ELR (cell line): ENCODE results near the gene FAM234B.

Experiments
- DNase-seq: peaks from one replicate; pipeline ENCODE4 v3.0.0-alpha.2; 2015; ENCODE audit warnings: low read depth

Gene FAM234B

DNA sequence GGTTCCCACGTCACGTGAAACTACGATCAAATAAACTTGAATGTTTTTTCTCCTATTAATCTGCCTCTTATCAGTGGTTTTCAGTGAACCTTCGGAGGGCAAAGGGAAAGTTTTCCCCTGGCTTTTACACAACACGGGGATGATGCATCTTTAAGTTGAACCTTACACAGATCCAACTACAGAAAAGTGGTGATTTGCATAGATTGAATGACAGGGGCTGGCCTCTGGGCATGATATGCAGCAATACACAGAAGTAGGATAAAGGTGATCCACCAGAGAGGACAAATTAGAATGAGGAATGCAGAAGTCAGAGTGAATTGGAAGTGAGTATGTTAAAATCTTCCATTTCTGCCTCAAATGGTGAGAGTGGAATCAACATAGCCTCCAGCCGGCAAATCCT, 47.7 kb downstream of the FAM234B start:
- no peak for DNase-seq

DNA sequence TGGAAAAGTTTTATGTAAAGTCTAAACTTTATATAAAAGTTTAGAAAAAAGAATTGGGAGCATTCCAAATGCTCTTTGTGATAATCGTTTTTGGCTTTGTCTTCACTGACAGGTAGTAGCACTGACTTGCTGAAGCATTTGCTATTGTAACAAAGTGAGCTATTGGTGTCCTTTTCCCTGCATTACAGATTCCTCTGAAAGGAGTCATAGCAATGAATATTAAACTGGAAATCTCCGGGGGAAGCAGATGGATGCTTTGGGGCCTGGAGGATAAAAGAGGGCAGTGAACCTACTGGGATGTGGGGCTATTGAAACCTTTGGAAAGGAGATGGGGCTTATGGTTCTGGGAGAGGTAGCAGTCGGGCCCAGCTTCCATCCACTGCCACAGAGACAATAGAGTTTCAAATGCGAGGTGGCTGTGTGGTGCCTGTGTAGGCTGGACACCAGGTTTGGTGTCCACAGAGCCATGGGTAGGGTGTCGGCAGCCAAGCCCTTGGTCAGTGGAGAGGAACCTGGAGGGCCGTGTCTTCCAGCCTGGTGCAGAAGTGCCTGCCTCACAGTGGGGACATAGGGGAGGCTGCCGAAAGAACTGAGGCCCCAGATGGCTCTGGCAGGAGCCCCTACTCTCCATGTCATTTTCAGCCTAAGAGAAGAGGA, 49.1 kb downstream of the FAM234B start:
- peak; percentile 85 for DNase-seq

DNA sequence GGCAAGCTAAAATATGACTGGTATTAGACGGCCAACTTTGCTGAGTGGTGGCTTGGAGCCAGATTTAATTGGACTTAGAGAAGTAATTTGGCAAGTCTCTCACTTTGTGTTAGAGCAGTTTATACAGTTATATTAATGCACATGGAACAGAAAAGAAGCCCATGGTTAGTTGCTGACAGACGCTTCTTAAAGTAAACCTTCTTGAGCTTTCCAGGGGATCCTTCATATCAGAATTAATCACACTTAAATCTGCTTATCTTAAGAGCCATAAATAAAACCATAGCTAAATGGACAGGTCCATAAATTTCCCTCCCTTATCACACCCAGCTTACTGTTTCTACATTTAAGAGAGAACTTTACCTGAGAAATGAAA, 49.7 kb downstream of the FAM234B start:
- DNase-seq, result no peak

GRCh38 chr12:13094367-13094766, 50.2 kb downstream of the FAM234B start:
- peak; percentile 89 for DNase-seq

DNA sequence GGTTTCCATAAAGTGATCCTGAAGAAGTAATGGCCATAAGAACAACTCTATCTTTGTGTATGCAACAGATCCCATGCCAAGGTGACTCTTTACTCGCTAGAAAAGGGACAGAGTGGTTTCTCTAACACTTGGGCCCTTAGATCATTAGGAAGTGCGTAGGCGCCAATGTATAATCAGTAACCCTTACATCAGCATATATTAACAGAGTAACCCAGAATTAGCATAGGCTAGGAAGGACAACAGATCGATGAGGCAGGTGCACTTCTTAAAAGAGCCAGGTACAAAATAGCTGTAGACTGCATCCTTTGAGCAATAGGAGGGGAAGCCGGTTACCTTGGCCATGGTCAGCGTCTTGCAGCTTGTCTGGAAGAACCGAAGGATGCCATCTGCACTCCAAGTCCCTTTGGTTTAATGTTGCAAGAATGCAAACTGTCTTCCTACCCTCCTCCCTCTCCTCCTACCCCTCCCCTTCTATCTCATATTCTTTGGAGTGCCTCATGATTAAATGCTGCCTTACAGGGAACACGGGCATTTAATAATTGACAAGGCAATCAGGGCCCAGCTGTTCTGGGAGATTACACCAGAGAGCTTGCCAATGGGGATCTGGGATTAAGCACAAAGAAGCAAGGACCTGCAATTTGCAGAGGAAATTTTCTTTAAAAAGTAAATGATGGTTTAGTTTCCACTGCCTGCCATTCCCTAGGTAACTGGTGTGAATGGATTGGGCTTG, 51.2 kb downstream of the FAM234B start:
- DNase-seq, result no peak

DNA sequence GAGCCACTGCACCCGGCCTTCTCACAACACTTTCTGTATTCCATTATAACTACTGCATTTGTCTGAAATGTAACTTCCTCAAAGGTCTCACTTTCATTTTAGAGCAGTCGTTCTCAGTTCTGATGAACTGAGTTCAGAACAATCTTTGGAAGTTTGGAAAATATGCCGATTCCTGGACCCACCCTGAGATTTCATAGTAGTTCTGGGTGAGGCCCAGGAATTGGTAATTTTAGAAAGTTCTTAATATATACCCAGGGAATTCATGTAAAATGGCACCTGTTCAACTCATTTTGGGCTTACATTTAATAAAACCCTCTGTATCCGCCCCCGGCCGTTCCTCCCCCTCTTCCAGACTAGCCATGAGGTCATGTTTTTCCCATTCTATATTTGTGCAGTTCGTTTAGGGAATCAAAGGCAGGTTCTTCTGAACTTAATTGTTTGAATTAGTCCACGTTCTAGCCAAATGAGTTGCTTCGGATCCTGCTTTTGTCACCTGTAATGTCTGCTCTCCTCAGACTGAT, 53.4 kb downstream of the FAM234B start:
- peak; percentile 56 for DNase-seq

DNA sequence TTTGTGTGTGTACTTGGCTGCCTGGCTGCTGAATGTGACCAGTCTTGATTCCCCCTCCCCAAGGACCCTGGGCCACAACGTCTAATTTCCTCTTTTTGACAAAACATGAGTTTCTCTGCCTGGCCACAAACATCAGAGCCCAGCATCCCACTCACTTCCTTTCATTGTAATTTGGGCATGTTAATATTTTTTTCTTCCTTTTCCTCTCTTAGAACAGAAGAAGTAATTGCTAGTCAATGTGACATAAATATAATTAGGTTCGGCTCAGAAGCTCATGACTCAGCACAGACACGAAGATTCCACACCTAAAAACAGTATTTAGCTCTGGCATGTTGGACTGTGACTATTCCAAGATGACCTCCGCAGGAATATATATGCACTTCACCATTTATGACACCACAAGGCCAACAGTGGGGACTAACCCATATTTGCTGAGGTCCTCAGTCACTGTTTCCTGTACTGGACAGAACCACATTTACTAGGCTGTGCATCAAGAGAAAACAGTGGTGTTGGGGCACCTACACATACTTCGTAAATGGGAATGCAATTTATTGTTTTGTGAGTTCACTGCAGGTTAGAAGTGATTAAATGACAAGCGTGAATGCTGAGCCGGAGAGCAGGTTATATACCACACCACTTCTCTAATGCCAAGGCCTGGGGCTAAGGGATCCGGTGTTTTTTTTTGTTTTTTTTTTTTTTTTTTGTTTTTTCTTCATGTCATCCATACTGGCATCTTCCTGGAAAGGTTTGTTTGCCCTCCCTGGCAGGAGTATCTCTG, 55.1 kb downstream of the FAM234B start:
- peak; percentile 49 for DNase-seq

DNA sequence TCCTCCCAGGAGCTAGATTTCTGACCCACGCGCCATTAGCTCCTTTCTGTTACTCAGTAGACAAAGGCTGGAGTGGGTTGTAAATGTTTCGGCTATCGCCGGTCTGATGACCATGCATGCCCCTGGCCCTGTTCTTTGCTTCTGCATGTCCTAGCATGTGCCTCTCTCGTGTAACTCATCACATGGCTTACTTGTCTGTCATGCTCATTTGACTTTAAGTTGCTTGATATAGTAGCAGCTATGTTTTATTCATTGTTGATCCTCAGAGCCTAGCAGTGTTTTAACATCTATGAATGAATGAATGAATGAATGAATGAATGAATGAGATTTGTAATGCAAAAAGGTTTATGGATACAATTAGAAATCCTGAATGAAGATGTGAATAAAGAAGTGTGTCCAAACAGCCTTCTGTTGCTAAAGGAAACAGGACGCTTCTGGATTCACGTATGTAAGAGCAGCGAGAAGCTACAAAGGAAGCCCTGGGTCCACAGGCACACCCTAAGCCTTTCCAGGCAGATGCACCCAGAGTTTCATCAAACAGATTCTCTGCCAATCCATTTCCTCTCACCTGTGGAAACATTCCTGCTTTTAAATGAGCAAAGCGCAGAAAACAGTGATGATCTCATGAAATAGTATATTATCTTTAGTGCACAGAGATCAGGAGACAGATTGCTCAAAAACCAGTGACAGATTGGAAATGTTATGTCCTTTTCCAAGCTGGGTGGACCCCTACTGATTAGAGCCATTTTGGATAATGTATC, 55.8 kb downstream of the FAM234B start:
- DNase-seq, result peak; percentile 18

DNA sequence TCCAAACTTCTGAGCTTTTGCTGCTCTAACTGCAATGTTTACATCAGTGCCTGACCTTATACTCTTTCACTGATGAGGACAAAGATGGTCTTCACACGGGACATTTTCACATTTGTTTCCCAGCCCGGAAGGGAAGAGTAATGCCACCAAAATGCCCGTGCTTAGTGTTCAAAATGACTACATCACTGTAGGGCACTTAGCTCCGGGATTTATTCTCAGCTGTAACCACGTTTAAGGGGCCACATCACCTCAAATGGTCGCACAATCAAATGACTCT, 56.4 kb downstream of the FAM234B start:
- DNase-seq, result no peak

- peak; percentile 97 for DNase-seq
Measured at GRCh38 chr12:13100882-13101769, 56.9 kb downstream of the FAM234B start.

DNA sequence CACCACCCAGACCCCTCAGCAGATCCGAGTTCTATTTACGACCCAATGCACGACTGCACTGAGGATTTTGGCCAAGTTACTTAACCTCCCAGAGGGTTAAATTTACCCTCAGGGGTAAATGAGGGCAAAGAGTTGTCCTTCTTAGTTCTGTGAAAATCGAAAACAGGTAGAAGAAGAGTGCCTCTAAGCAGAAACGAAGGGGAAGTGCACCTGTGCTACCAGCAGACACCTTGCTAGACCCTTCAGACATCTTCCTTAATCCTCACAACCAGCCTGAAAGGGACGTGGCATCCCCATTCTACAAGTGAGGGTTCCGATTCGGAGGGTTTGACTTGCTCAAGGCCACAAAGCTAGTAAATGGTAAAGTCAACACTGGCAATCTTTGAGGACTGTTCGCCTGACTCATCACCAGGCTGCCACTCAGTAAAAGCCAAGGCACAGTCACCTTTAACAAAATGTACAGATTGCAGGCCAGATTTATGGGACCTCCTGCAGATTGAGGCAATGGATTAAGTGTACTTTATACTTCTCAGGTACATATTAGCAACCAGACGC, 57.7 kb downstream of the FAM234B start:
- DNase-seq, result peak; percentile 73

DNA sequence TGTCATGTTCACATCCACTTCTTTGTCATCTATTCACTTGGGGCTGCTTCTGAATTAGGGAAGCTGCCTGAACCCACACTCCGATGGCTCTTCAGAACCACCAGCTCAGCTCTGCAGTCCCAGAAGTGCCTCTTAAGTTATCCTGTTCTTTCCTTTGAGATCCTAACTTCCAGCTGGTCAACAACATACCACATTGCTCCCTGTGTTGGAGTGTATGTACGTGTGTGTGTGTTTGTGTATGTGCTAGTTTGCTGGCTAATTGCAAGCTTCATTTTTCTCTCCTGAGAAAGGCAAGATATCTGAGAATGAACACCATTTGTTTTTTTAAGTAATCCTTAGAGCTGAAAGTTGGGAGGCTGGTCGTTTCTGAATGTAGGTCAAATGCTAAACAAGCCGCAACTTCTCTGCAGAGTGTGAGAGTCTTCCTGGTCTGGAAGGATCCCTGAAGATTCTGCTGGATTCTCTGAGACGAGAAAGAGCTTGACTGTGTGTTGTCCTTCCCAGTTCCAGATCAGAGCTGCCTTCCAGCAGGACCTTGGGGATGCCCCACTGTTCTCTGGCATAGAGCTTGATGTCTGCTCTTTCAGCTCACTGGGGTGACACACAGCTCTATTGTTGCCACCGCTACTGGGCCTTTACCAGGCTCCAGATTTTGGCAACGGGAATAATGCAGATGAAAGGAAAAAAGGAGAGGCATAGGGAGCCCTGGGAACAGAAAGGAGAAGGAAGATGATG, 58.4 kb downstream of the FAM234B start:
- DNase-seq, result no peak

GRCh38 chr12:13103391-13104033, 59.3 kb downstream of the FAM234B start, which contains the start of gene GSG1:
TSS of gene GSG1 (minus strand) at chr12:13103667. CDS start at chr12:13103512, 155 bp downstream.
- DNase-seq, result peak; percentile 61

GRCh38 chr12:13104409-13104808, 60.2 kb downstream of the FAM234B start:
- DNase-seq, result no peak

GRCh38 chr12:13105781-13106180, 61.6 kb downstream of the FAM234B start:
- no peak for DNase-seq

GRCh38 chr12:13106666-13107065, 62.5 kb downstream of the FAM234B start:
- no peak for DNase-seq

DNA sequence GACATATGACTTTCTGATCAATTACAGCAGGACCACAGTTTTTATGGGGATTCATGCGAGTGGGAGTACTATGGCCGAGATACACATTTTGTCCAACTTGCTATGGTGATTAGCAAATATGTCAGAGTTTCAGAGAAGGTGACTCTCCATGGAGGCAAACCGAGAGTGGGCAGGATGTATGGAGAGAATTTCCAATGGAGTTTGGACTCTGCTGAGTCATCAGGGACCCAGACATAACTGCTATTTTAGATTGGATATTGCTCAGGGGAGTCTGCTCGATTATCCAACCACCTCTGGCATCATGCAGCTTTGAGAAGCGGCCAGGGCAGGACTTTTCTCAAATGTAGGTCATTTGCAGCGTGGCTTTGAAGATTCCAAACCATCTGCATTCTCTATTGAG, 68.8 kb downstream of the FAM234B start:
- no peak for DNase-seq

DNA sequence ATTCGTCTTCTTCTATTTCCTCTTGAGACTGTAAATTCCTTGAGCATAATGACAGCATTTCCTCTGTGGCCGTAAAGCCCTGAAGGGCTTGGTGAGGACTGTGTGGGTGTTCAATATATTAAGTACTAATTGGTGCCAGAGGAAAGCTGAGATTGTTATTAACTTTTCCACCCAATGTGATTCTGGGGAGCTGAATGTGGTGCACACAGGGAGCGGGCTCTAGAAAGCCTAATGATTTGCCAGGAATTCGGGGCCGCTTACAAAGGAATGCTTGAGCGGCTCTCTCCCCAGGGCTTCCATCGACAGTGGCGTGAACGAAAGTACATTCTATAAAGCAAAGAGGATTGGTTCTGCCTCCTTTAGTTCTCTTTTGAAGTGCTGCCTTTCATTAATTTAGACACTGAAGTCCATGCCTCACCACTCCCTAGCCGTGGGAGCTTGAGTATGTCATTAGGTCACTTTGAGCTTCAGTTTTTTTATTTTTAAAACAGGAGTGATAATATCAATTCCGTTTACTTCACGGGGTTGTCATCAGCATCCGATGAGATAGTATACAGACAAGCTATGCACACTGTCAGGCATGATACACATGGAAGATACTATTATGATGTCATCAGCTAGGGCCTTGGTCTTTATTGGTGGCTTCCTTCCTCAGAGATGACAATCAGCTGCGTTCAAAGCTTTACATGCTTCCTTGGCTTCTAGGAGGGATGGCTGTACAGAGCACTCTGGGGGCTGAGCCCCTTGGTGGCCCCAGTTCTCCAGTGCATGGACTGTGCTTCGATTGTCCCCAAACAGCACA, 70.3 kb downstream of the FAM234B start:
- DNase-seq, result no peak

DNA sequence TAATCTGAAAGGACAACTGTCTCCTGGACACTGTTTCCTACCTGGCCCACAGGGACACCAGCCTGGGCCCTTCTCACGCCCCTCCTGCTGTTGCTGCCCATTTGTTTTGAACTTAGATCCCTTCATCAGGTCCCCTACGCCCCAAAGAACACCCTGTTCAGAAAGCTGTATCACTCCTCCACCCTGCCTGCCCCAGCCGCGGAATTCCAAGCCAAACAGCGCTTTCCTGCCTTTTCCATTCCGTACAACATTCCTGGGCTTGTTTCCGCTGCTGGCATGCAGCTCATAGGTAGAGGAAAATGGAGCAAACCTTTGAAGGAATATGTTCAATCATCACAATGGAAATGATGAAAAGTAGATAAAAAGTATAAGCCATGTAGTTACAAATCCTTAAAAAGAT, 72.1 kb downstream of the FAM234B start:
- no peak for DNase-seq
